SK-N-MC (cell line): Measurements from ENCODE around the gene ATAD3A.
"Not testable (repeated sequence)": the region's sequence is repeated elsewhere in the genome, so short reads cannot be mapped to it uniquely, and the experiment has no call there.

Experiments
- EZH2 ChIP-seq: fragments of 200-600 bp; sonication (generic); IDR thresholded peaks from one replicate; pipeline ENCODE4 v1.6.1; 2017; ENCODE audit warnings: antibody characterized with exemption
- FOXP2 ChIP-seq: optimal IDR thresholded peaks from 2 replicates; pipeline ENCODE3; 2011; ENCODE audit warnings: mild to moderate bottlenecking, moderate library complexity; ENCODE audit not compliant: insufficient read depth; ENCODE audit errors: extremely low read length, control extremely low read depth
- POLR2AphosphoS5 ChIP-seq: IDR thresholded peaks from 2 replicates; pipeline ENCODE4 v1.6.1; 2012; ENCODE audit warnings: mild to moderate bottlenecking, low read depth, low read length, borderline replicate concordance

DNA sequence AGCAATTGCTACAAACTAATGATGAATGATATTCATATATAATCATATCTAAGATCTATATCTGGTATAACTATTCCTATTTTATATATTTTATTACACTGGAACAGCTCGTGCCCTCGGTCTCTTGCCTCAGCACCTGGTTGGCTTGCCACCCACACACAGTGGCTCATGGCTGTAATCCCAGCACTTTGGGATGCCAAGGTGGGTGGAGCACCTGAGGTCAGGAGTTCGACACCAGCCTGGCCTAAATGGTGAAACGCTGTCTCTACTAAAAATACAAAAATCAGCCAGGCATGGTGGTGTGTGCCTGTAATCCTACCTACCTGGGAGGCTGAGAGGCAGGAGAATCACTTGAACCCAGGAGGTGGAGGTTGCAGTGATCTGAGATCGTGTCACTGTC lies 6.2 kb upstream of the ATAD3A start:
- TF ChIP-seq POLR2AphosphoS5, EZH2, FOXP2: not testable (repeated sequence)
